ENCODE results near the gene SLC2A6.

DNA sequence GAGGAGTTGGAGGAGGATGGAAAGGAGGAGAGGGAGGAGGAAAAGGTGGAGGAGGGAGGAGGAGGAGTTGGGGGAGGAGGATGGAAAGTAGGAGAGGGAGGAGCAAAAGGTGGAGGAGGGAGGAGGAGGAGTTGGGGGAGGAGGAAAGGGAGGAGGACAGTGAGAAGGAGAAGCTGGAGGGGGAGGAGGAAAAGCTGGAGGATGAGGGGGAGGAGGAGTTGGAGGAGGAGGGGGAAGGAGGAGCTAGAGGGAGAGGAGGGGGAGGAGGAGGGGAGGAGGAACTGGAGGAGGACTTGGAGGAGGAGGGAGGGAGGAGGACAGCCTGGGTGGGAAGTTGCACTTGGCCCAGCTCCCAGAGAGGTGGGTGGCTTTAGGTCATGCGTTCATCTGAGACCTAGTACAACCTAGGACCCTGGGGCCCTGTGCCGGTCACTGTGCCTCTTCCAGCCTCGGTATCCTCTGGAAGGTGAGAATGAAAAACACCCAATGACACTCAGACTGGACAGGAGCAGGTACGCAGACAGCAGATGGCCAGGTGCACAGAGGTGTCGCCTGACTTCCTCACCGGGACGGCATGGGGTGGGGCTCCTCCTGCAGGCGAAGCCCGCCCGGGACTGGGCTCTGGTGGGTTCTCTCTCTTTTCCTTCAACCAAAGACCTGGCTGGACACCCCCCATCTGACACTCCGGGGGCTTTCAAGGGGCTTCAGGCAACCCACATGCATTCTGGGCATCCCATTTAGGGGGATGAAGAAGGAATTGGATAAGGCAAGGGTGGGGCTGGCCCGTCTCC is 12.2 kb upstream of the SLC2A6 start:
- TF ChIP-seq, protein P1, sequence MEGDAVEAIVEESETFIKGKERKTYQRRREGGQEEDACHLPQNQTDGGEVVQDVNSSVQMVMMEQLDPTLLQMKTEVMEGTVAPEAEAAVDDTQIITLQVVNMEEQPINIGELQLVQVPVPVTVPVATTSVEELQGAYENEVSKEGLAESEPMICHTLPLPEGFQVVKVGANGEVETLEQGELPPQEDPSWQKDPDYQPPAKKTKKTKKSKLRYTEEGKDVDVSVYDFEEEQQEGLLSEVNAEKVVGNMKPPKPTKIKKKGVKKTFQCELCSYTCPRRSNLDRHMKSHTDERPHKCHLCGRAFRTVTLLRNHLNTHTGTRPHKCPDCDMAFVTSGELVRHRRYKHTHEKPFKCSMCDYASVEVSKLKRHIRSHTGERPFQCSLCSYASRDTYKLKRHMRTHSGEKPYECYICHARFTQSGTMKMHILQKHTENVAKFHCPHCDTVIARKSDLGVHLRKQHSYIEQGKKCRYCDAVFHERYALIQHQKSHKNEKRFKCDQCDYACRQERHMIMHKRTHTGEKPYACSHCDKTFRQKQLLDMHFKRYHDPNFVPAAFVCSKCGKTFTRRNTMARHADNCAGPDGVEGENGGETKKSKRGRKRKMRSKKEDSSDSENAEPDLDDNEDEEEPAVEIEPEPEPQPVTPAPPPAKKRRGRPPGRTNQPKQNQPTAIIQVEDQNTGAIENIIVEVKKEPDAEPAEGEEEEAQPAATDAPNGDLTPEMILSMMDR (IDR thresholded peaks at IDR 0.05): no peak
- TF ChIP-seq POLR2A (IDR thresholded peaks at IDR 0.05): no peak
